GM03348 (cell line): Measurements from ENCODE around the gene ITGAV.

ENCODE experiments used
- DNase-seq: peaks from one replicate; pipeline ENCODE4 v3.0.0; 2012; ENCODE audit warnings: low spot score

Gene ITGAV

DNA sequence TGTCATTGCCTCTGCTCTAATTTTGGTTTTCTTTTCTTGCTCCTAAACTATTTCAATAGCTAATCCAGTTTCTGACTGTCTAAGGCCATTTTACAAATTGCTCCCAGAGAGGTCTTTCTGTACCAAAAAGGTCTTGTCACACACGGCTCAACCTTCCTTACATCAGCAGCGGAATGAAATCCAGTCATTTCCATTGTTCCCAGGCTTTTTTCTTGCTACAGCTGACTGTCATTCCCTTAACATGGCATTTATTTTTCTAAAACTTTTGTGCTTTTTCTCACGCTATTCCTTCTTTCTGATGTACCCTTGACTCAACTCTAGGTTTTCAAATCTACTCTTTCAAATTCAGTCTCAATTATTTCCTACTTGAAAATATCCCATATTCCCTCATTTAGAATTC lies 128.3 kb downstream of the ITGAV start:
- DNase-seq = no peak

DNA sequence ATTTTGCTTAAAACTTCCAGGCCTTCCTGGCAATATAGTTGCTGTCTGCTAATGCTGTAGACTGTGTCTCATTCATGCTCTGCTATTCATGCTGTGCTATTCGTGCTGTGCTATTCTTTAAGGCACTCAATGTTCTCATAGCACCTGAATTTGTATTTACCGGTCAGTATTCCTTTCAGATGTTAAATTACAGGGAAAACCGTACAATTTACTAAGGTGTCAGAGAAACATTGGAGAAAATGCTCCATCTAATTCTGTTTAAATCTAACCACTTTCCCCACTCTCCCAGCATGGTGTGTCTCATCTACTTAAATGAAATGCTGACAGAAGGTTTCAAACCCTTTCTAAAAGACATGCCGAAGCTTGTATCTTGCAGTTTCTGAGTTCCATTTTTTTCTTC lies 129.0 kb downstream of the ITGAV start:
- DNase-seq = no peak

DNA sequence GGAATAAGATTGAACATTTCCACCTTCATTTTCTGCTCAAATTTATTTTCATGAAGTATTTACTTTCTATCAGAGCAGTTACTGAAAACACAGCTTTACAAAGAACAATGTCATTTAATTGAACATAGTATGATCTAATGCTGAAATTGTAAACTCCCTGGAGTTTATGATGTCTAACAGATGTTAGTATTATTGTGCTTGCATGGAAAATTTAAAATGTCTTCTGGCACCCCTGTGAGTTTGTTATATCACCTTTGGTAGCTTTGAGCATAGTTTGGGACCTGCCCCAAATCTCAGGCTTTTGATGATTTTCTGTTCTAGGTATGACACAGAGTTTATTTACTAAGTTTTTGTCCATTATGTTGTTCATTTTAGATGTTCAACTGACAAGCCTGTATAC lies 132.1 kb downstream of the ITGAV start:
- DNase-seq = no peak

DNA sequence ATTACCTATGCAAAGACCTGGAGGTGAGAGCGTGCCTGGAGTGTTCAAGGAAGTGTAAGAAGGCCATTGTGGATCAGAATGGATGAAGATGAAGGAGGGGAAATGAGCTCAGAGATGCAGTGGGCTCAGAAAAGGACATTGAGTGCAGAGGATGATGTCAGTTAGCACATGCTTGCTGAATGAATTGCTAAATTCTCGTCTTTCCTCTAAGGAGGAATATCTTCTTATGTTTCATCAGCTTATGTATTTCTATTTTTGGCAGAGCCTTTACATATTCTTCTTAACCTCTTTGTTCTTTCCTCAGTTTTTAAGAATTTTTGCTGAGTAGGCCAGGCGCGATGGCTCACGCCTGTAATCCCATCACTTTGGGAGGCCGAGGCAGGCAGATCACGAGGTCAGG lies 134.9 kb downstream of the ITGAV start:
- no peak for DNase-seq

DNA sequence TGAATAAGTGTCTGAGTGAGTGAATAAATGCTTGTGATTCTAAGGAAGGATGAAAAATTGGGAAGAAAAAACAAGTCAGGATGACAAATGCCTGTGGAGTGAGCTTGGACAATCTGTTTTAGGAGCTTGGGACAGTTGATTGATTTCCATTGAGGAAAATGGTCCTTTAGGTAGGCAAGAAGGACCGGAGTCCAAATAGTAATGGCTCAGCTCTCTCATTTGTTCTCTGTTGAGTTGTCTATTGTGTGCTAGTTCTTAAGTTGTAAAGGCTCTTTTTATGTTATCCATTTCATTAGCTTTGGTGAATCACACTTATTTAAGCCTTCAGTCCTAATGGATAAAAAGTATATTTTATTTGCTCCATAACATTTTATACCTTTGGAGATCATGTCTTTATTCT lies 135.9 kb downstream of the ITGAV start:
- no peak for DNase-seq

DNA sequence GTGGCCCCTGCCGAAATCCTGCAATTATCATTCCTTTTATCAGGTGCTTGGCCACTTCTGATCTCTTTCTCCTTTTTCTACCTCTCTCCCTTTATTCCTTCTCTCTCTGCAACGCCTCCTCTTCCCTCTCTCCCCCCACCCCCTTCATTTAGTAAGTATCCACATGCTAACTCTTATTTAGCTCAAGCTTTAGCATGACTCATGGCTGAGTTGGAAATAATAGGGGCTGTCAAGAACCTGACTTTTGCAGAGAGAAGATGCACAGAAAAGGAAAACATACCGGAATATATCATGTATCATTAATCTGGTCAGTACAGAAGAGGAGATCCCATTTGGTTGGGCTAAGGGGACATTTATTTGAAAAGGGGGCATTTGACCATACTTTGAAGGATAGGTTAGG lies 137.1 kb downstream of the ITGAV start:
- DNase-seq = peak; percentile 12

DNA sequence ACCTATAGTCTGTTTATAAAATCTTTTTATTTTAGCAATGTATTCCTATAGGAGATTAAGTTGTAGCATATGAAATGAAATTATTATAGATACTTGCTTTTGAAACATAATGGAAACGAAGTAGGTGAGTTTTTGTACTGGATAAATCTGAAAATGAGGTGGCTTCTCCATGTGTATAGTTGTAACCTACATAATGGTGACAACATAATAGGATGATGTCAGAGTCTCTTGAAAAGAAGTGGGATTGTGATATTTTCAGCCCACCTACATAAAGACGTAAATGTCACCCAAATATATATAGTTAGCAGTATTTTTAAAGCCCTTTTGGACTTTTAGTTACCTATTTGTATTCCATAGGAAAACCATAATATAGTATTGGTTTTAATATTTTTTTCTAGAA lies 138.8 kb downstream of the ITGAV start:
- DNase-seq = no peak
